ENCODE data around the gene RNF130. TPM values are rescaled to one million over a fixed set of nuclear protein-coding genes. Genes with fewer than 3 reads are reported as not detected.

The RNF130 gene
- total RNA-seq, 1 donor from 2014 or later: 183 TPM

DNA sequence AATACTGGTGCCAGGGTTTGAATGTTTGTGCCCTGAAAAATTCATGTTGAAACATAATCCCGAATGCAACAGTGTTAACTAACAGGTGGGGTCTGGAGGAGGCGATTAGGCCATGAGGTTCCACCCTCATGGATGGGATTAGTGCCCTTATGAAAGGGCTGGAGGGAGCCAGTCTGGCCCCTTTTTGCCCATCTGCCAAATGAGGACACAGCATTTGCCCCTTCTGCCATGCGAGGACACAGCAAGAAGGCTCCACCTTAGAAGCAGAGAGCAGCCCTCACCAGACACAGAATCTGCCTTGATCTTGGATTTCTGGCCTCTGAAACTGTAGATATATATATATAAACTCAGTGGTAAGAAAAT is 32.6 kb upstream of the RNF130 start:
- H3K4me2 ChIP-seq: no peak overlapping the region
- H3F3A ChIP-seq (ENCODE audit: low read depth): no peaks in the 10 kb centered on the region
- no peak for DNase-seq (ENCODE audit: low spot score)
- H2AFZ ChIP-seq (replicated peaks): no peak overlapping the region
- H3K27ac ChIP-seq: no peak overlapping the region
- Mint-ChIP-seq H3K4me3 (no peak overlapping the region), H3K27me3 (ENCODE audit: insufficient read depth, low read depth) (peaks cover 6% of the 10 kb centered on the region), H3K36me3 (peaks cover 2% of the 10 kb centered on the region), H3K9me3 (peaks cover 16% of the 10 kb centered on the region), H3K27ac (no peak overlapping the region), H3K4me1 (no peaks in the 10 kb centered on the region)
- H3K4me1 ChIP-seq: no peaks in the 10 kb centered on the region
- H3K36me3 ChIP-seq: peaks cover 10% of the 10 kb centered on the region
- TF ChIP-seq, protein P1, sequence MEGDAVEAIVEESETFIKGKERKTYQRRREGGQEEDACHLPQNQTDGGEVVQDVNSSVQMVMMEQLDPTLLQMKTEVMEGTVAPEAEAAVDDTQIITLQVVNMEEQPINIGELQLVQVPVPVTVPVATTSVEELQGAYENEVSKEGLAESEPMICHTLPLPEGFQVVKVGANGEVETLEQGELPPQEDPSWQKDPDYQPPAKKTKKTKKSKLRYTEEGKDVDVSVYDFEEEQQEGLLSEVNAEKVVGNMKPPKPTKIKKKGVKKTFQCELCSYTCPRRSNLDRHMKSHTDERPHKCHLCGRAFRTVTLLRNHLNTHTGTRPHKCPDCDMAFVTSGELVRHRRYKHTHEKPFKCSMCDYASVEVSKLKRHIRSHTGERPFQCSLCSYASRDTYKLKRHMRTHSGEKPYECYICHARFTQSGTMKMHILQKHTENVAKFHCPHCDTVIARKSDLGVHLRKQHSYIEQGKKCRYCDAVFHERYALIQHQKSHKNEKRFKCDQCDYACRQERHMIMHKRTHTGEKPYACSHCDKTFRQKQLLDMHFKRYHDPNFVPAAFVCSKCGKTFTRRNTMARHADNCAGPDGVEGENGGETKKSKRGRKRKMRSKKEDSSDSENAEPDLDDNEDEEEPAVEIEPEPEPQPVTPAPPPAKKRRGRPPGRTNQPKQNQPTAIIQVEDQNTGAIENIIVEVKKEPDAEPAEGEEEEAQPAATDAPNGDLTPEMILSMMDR (IDR thresholded peaks at IDR 0.05): no peak
- TF ChIP-seq EZH2phosphoT487 (IDR thresholded peaks at IDR 0.05): no peak
- H3K4me3 ChIP-seq: no peak overlapping the region
- no peaks in the 10 kb centered on the region for H3K79me2 ChIP-seq (ENCODE audit: low read depth)
- H4K20me1 ChIP-seq (ENCODE audit: low read depth): no peaks in the 10 kb centered on the region
- no peak overlapping the region for H3K9ac ChIP-seq
- H3K27me3 ChIP-seq: no peaks in the 10 kb centered on the region
- peaks cover 13% of the 10 kb centered on the region for H3K9me3 ChIP-seq (ENCODE audit: low read depth)

DNA sequence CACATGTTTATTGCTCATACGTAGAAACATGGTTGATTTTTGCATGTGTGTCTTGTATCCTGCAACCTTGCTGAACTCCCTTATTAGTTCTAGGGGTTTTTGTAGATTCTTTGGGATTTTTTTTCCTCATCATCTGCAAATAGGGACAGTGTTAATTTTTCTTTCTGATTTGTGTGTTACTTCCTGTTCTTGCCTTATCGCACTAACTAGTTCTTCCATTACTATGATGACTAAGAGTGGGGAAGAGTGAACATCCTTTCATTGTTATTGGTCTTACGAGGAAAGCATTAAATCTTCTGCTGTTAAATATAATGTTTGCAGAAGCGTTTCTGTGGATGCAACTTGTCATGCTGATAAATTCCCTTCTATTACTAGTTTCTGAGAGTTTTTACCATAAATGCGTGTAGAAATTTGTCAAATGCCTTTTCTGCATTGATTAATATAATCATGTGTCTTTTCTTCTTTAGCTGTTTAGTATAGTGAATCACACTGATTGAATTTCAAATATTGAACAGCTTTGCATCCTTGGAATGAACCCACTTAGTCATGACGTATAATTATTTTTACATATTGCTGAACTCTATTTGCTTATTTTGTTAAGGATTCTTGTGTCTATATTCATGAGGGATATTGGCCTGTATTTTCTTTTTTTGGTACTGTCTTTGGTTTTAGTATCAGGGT is 32.1 kb upstream of the RNF130 start:
- Mint-ChIP-seq H3K4me1 (no peaks in the 10 kb centered on the region), H3K36me3 (peaks cover 2% of the 10 kb centered on the region), H3K4me3 (no peak overlapping the region), H3K27me3 (ENCODE audit: insufficient read depth, low read depth) (peaks cover 5% of the 10 kb centered on the region), H3K27ac (no peak overlapping the region), H3K9me3 (peaks cover 15% of the 10 kb centered on the region)
- Histone ChIP-seq H3K27me3 (no peaks in the 10 kb centered on the region), H3K9ac (no peak overlapping the region), H3K79me2 (ENCODE audit: low read depth) (no peaks in the 10 kb centered on the region), H3K4me2 (no peak overlapping the region), H3K36me3 (peaks cover 10% of the 10 kb centered on the region), H3K4me1 (no peaks in the 10 kb centered on the region), H3F3A (ENCODE audit: low read depth) (no peaks in the 10 kb centered on the region), H4K20me1 (ENCODE audit: low read depth) (no peaks in the 10 kb centered on the region), H2AFZ (replicated peaks) (no peak overlapping the region), H3K27ac (no peak overlapping the region), H3K4me3 (no peak overlapping the region), H3K9me3 (ENCODE audit: low read depth) (peaks cover 13% of the 10 kb centered on the region)
- TF ChIP-seq EZH2phosphoT487 (IDR thresholded peaks at IDR 0.05): no peak
- TF ChIP-seq, protein P1 (IDR thresholded peaks at IDR 0.05): no peak
- no peak for TF ChIP-seq EZH2 (IDR thresholded peaks at IDR 0.05)
- no peak for DNase-seq (ENCODE audit: low spot score)

- Histone ChIP-seq H3K36me3 (peaks cover 10% of the 10 kb centered on the region), H3K4me1 (no peaks in the 10 kb centered on the region), H3K27ac (no peak overlapping the region), H2AFZ (replicated peaks) (no peak overlapping the region), H3K27me3 (no peaks in the 10 kb centered on the region), H4K20me1 (ENCODE audit: low read depth) (no peaks in the 10 kb centered on the region), H3K4me2 (no peak overlapping the region), H3K9ac (no peak overlapping the region), H3K4me3 (no peak overlapping the region), H3K9me3 (ENCODE audit: low read depth) (peaks cover 13% of the 10 kb centered on the region), H3F3A (ENCODE audit: low read depth) (no peaks in the 10 kb centered on the region), H3K79me2 (ENCODE audit: low read depth) (no peaks in the 10 kb centered on the region)
- peaks cover 12% of the 10 kb centered on the region for H3K9me3 Mint-ChIP-seq
- TF ChIP-seq EZH2phosphoT487 (IDR thresholded peaks at IDR 0.05): no peak
- TF ChIP-seq EZH2 (IDR thresholded peaks at IDR 0.05): no peak
- TF ChIP-seq, protein P1 (IDR thresholded peaks at IDR 0.05): no peak
- peaks cover 2% of the 10 kb centered on the region for H3K27me3 Mint-ChIP-seq (ENCODE audit: insufficient read depth, low read depth)
- H3K4me3 Mint-ChIP-seq: no peak overlapping the region
- H3K27ac Mint-ChIP-seq: no peak overlapping the region
- H3K4me1 Mint-ChIP-seq: no peaks in the 10 kb centered on the region
- DNase-seq (ENCODE audit: low spot score): no peak
- H3K36me3 Mint-ChIP-seq: no peaks in the 10 kb centered on the region
Observed at GRCh38 chr5:180102636-180103035, 31.1 kb upstream of the RNF130 start.
